Mesodermal cell (in vitro differentiated cells): Measurements from ENCODE around the gene RPL10.

Experiments used
- H3K27ac ChIP-seq: 2 replicates; pipeline ENCODE4 v1.7.0; 2013; ENCODE audit warnings: mild to moderate bottlenecking, low read depth, low read length, moderate library complexity; ENCODE audit not compliant: severe bottlenecking
- H3K36me3 ChIP-seq: 2 replicates; pipeline ENCODE4 v1.7.1; 2013; ENCODE audit warnings: mild to moderate bottlenecking, low read length, moderate library complexity; ENCODE audit not compliant: control insufficient read depth, insufficient read depth
- H3K4me1 ChIP-seq: one replicate; pipeline ENCODE4 v1.7.1; 2013; ENCODE audit warnings: mild to moderate bottlenecking, low read length; ENCODE audit not compliant: insufficient read depth, control insufficient read depth, poor library complexity, severe bottlenecking
- H3K4me3 ChIP-seq: 2 replicates; pipeline ENCODE4 v1.7.0; 2013; ENCODE audit warnings: low read length, control low read depth, mild to moderate bottlenecking; ENCODE audit not compliant: insufficient read depth, poor library complexity, severe bottlenecking; ENCODE audit errors: extremely low read depth
- H3K9me3 ChIP-seq: 2 replicates; pipeline ENCODE4 v1.7.1; 2013; ENCODE audit warnings: mild to moderate bottlenecking, low read length, moderate library complexity; ENCODE audit not compliant: control insufficient read depth
- WGBS, 2 experiments: methylation state at CpG; one replicate each; pipeline ENCODE4 v1.1.5; 2013; ENCODE audit warnings: missing lambda C conversion rate in 2 of 2; ENCODE audit not compliant: insufficient coverage in 2 of 2; 5-methylcytosine and 5-hydroxymethylcytosine counted together

The RPL10 gene

DNA sequence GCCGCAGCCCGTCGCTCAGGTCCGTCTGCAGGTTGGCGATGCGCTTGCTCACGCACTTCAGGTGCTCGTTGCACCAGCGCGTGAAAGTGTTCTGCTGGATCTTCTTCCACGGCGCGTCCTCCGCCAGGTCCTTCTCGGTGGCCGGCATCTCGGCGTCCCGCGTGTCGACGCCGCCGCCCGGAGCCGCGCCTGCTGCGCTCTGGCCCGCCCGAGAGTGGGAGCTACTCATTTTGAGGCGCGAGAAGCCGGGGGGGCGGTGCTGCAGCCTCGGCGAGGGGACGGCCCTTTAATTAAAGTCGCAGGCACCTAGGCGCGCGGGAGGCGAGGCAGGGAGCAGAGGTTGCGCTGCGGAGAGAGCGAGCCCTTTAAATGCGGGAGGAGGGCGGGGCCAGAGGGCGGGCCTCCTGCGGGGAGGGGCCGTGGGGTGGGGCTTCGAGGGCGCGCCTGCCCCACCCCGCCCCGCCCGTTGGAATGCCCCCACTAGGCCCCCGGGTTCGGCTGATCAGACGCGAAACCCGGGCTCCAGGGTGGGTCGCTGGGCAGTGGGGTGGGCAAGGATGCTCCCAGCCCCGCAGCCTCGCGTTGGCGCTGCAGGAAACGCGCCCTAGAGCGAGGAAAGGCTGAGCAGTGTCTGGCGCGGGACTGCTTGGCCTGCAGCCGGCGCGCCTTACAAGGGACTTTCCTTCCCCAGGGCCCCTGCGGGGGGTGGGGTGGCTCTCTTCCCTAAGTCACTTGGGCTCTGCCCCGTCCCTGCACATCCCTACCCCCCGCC, 27.0 kb upstream of the RPL10 start:
- H3K4me3 ChIP-seq = peak overlapping the region; percentile 62
- WGBS, 2 experiments = 0 to 1% methylated on average over 19 to 21 of the region's 77 CpGs
- H3K4me1 ChIP-seq = peaks cover 19% of the 10 kb centered on the region
- peaks cover 19% of the 10 kb centered on the region for H3K36me3 ChIP-seq
- peak overlapping the region; percentile 96 for H3K27ac ChIP-seq
- no peaks in the 10 kb centered on the region for H3K9me3 ChIP-seq

DNA sequence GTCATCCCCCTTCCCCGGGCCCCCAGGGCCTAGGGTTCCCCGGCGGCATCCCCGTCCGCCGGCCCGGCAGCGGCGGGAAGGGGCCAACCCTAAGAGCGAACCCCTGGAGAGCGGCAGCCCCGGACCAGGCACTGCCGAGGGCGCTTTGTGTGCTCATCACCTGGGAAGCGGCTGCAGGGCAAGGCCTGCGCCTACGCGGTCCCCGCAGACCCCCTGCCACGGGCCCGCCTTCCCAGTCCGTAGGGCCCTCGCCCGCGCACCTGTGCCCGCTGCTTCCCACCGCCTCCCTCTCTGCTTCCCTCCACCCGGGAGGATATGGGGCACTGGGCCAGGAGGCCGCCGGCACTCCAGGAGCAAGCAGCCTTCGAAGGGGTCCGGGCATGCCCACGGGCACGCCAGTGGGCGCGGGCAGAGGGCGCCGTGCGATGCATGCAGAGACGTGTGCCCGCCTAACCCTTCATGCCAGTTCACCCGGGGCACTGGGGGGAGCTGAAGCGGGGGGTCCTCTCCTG, 26.3 kb upstream of the RPL10 start:
- Histone ChIP-seq H3K9me3 (no peaks in the 10 kb centered on the region), H3K4me1 (peaks cover 18% of the 10 kb centered on the region), H3K27ac (no peak overlapping the region), H3K36me3 (peaks cover 14% of the 10 kb centered on the region), H3K4me3 (peak overlapping the region; percentile 62)
- 4 to 18% methylated on average over 16 to 22 of the region's 43 CpGs for WGBS, 2 experiments

DNA sequence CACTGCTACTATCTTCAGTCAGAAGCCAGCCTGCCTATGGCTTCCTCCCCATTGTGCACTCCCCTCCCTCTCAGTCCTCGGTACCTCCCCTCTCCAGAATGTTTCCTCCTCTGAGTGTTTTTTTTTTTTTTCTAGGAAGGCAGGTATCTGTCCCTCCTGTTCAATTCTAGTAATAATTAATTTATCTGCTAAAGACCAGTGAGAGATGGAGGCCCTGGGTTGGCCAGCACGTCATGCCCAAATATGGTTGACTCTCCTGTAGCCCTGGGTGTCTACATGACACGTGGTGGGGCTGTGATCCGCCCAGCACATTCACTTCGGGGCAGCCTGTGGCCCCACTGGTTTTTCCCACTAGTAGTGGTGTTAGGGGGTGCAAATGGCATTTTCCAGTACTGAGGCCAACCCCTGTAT, 25.6 kb upstream of the RPL10 start:
- WGBS, 2 experiments = no CpG with 5 or more reads among the region's 5 CpGs
- Histone ChIP-seq H3K27ac (no peak overlapping the region), H3K4me3 (peak overlapping the region; percentile 62), H3K9me3 (no peaks in the 10 kb centered on the region), H3K4me1 (peaks cover 14% of the 10 kb centered on the region), H3K36me3 (peaks cover 6% of the 10 kb centered on the region)

DNA sequence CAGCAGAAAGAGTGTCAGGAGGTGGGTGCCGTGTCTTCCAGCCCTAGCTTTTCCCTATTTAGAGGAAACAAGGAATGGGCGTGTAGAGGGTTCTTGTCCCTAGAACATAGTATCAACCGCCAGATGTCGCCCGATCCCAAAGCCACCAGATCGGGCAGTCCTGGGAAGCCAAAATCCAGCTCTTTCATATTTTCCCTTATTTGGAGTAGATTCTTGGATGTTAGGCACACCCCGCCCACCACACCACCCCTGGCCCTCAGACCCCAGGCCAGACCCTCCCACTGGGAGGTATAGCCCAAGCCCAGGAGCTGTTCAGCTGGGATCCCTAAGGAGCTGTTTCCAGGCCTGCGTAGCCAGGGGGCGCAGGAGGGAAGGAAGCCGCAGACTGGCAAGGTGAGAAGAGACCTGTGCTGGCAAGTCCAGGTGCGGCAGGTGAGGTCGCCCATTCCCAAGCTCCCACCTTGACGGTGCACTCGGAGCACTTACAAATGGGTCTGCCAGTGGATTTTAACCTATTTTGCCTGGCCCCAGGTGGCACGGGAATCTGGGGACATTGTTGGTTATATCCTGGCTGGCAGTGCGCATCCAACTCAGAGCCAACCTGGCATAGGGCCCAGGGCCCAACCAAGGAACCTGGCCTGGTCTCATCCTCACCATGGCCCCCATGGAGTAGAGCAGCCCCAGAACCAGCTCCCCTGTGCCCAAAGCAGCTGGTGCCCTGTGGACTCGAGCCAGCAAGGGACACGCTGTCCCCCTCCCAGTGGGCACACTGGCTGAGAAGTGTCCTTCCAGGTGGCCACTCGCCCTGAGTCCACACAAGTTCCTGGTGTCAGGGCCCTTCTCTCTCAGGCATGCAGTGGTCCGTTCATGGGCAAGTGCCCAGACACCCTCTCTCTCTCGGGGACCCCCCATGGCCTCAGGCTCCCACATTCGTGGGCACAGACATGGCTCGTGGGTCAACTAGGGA, 24.6 kb upstream of the RPL10 start:
- no peaks in the 10 kb centered on the region for H3K9me3 ChIP-seq
- peaks cover 11% of the 10 kb centered on the region for H3K4me1 ChIP-seq
- no peaks in the 10 kb centered on the region for H3K36me3 ChIP-seq
- 14 to 16% methylated on average over 8 to 13 of the region's 23 CpGs for WGBS, 2 experiments
- peak overlapping the region; percentile 33 for H3K4me3 ChIP-seq
- H3K27ac ChIP-seq = no peak overlapping the region

DNA sequence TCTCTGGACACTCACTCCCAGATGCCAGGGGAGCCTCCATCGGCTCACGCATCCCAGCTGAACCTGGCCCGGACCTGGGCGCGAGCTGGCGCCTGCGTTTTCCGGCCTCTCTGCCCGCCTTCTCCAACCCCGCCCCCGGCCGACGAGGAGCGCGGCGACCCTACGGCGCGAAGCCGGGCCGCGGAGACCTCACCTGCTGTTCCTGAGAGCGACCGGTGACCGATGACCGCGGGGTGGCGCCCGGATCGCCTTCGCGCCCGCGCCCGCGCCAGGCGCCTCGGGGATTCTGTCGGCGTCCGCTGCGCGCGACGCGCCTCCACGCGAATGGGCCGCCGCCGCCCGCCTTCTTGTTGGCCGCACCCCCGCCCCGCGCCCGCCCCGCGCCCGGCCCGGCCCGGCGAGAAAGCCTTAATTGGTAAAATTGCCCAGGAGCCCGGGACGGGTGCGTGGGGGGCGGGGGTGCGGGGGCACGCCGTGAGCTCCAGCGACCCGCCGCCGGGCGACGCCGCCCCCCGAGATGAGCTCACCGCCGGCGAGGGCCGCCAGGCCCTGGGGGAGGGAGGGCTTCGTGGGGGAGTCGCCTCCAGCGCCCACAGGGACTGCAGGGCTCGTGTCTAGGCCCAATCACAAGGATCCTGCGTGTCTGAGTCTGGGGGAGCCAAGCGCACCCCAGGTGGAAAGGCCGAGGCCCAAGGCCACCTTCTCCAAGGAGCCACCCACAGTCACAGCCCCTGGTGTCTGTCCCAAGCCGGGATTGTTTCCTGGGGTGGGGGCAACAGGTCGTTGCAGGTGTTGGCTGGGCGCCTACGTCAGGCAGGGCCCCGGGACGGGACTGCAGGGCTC, 23.6 kb upstream of the RPL10 start, which contains the start of gene FLNA:
FLNA (minus strand) TSS at position 322 of the 843 bp plus-strand sequence. CDS start 3,389 bp downstream, outside the sequence.
- peak within 1 kb of the TSS; percentile 33 for H3K4me3 ChIP-seq
- H3K27ac ChIP-seq = no peak within 1 kb of the TSS
- 0 to 17% methylated on average over 10 to 33 of the region's 95 CpGs for WGBS, 2 experiments

DNA sequence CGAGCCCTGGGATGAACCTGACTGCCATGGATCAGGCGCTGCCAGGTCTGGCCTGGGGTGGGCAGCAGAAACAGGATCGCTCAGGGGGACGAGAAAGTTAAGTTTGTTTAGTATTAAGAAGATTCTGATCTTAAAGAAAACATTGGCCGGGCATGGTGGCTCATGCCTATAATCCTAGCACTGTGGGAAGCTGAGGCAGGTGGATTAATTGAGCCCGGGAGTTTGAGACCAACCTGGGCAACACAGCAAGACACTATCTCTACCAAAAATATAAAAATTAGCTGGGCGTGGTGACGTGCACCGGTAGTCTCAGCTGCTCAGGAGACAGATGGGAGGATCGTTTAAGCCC, 23.0 kb upstream of the RPL10 start:
- no peak overlapping the region for H3K4me3 ChIP-seq
- H3K9me3 ChIP-seq = no peaks in the 10 kb centered on the region
- no peak overlapping the region for H3K27ac ChIP-seq
- WGBS, 2 experiments = 81 to 91% methylated on average over 3 to 4 of the region's 10 CpGs
- peaks cover under 1% of the 10 kb centered on the region for H3K36me3 ChIP-seq
- peaks cover 11% of the 10 kb centered on the region for H3K4me1 ChIP-seq

More for the DNA sequence above, 23.6 kb upstream of the RPL10 start, which contains the start of gene FLNA:
- Histone ChIP-seq H3K9me3 (no peaks in the 10 kb centered on the region), H3K36me3 (no peaks in the 10 kb centered on the region), H3K4me1 (peaks cover 11% of the 10 kb centered on the region)

DNA sequence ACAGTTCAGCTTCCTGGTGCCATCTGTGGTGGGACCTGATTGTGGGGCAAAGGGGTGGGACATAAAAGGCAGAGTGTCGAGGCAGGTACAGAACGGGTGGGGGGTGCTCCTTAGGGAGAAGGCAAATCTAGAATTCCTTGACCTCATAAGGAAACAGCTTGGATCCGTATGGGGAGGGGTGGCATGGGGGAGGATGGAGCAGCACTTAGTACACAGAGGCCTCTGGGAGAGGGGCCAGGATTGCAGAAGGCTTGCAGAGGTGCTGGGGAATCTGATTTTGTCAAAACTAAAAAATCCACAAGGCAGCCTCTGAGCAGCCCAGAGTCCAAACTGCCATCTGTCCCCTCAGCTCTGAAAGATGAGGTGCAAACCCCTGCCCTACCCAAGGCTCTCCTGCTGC, 21.4 kb upstream of the RPL10 start:
- H3K27ac ChIP-seq = no peak overlapping the region
- no peaks in the 10 kb centered on the region for H3K9me3 ChIP-seq
- H3K4me3 ChIP-seq = no peak overlapping the region
- H3K36me3 ChIP-seq = peaks cover 12% of the 10 kb centered on the region
- peaks cover 14% of the 10 kb centered on the region for H3K4me1 ChIP-seq
- WGBS, 2 experiments = 80% methylated on average over 1 of the region's 3 CpGs; no CpG with 5 or more reads in 1 of the 2 experiments

DNA sequence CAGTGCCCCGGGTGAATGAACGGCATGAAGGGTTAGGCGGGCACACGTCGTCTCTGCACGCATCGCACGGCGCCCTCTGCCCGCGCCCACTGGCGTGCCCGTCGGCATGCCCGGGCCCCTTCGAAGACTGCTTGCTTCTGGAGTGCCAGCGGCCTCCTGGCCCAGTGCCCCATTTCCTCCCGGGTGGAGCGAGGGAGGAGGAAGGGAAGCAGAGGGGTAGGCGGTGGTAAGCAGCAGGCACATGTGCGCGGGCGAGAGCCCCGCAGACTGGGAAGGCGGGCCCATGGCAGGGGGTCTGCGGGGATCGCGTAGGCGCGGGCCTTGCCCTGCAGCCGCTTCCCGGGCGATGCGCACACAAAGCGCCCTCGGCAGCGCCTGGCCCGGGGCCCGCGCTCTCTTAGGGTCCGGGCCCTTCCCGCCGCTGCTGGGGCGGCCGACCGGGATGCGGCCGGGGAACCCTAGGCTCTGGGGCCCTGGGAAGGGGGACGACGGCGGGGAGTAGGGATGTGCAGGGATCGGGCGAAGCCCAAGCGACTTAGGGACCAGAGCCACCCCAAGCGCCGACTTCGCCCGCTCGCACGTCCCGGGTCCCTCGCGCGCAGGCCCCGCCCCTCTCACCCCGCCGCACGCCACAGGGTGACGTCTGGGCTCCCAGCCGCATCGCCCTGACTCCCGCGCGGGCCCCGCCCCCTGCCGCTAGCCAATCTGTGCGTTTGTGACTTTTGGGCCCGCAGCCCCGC, 19.9 kb upstream of the RPL10 start:
- Histone ChIP-seq H3K36me3 (peaks cover 12% of the 10 kb centered on the region), H3K27ac (peak overlapping the region; percentile 92), H3K9me3 (no peaks in the 10 kb centered on the region), H3K4me3 (peak overlapping the region; percentile 40), H3K4me1 (peaks cover 6% of the 10 kb centered on the region)
- 0 to 4% methylated on average over 30 to 37 of the region's 79 CpGs for WGBS, 2 experiments

DNA sequence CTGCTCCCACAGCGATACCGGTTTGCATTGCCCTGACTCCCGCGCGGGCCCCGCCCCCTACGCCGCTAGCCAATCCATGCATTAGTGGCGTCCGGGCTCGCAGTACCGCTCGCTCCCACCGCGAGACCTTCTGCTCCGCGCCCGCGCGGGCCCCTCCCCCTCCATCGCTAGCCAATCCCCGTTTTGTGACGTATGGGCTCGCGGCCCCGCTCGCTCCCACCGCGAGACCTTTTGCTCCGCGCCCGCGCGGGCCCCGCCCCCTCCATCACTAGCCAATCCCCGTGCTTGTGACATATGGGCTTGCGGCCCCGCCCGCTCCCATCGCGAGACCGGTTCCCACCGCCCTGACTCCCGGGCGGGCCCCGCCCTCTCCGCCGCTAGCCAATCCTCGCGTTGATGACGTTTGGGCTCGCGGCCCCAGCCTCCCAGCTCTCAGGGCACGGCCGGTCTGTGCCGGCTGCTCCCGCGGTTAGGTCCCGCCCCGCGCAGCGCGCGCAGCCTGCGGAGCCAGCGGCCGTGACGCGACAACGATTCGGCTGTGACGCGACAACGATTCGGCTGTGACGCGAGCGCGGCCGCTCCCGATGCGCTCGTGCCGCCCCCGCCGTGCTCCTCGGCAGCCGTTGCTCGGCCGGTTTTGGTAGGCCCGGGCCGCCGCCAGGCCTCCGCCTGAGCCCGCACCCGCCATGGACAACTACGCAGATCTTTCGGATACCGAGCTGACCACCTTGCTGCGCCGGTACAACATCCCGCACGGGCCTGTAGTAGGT, 19.2 kb upstream of the RPL10 start, which contains the start of gene EMD:
EMD (plus strand) TSS at position 497 of the 770 bp plus-strand sequence; CDS start at position 687, 190 bp downstream.
- WGBS, 2 experiments = 0% methylated on average over 56 to 63 of the region's 103 CpGs
- H3K36me3 ChIP-seq = peaks cover 12% of the 10 kb centered on the region
- peaks cover 3% of the 10 kb centered on the region for H3K4me1 ChIP-seq
- no peaks in the 10 kb centered on the region for H3K9me3 ChIP-seq
- peak within 1 kb of the TSS; percentile 95 for H3K27ac ChIP-seq
- H3K4me3 ChIP-seq = peak within 1 kb of the TSS; percentile 66
